NCI-H1694 (cell line): ENCODE data around the gene MAN2C1.
A peak's percentile ranks its signal among the peaks of the same experiment; 100 is the strongest.
"Not testable (repeated sequence)": the region's sequence is repeated elsewhere in the genome, so short reads cannot be mapped to it uniquely, and the experiment has no call there.

Experiments used
- DNase-seq: peaks from one replicate; lab custom pipeline; 2025; lab: John Stamatoyannopoulos, UW

The MAN2C1 gene

DNA sequence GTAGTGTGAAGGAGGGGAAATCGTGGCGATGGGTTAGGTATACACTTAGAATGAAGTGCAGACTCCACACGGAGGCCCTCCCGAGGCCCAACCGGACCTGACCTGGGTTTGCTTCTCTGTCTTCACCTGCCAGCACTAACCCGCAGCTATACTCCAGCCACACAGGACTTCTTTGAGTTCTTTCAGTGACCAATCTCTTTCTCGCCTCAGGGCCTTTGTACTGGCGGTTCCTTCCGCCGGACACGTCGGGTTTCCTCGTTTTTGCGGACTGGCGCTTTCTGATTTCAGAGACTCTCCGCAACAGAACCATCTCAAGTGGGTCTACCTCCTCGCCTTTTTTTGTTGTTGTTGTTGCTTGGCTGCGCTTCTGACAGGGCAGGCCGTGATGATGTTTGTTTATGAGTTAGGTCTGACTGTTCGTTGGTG is 21.6 kb downstream of the MAN2C1 start, which contains the start of gene NEIL1:
NEIL1 (plus strand) TSS at position 244 of the 426 bp plus-strand sequence. CDS start 1,867 bp downstream, outside the sequence.
- no peak for DNase-seq

GRCh38 chr15:75343953-75344352 is 24.5 kb downstream of the MAN2C1 start:
- DNase-seq = not testable (repeated sequence)

- DNase-seq = no peak
These were observed 26.2 kb downstream of the MAN2C1 start for GRCh38 chr15:75342221-75342620.

DNA sequence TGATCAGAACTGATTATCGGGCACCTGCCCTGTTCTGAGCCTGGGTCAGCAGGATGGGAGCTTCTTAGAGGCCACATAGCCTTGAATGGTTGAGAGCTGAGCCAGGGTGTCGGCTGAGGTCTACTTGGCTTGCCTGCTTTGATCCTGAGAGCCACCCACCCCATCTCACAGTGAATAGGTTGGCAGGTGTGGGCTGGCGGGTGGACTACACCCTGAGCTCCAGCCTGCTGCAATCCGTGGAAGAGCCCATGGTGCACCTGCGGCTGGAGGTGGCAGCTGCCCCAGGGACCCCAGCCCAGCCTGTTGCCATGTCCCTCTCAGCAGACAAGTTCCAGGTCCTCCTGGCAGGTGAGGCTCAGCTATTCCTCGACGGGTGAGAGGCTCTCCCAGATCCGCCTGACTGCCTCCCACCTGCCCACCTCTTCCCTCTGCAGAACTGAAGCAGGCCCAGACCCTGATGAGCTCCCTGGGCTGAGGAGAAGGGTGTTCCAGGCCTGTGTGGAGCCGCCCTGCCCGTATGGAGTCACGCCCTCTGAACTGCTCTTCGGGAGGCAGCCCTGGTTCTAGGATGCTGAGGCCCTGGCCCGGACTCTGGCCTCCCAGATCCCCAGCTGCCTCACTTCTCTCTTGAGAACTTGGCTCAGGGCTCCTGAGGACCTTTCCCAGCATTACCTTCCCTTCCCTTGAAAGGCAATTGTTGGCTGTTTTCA is 28.7 kb downstream of the MAN2C1 start:
- DNase-seq = no peak

DNA sequence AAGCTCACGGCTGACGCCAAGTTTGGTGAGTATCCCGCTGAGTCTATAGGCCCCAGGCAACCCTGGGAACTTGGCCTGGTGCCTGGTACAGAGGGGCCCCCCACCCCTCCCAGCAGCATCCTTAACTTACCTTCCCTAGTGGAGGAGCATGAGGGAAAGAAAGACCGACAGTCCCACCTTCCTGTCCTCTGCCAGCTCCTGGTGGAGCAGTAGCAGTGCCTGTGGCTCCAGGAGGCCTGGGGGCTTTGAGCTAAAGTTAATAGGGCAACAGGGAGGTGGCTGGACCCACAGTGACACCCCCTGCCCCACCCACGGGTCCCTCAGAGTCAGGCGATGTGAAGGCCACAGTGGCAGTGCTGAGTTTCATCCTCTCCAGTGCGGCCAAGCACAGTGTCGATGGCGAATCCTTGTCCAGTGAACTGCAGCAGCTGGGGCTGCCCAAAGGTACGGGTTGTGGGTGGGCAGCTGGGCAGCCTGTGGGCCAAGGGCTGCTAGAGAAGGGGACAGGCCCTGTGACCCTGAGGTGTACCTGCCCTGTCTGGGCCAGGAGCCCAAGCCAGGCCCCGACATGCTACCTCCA is 29.7 kb downstream of the MAN2C1 start:
- no peak for DNase-seq

GRCh38 chr15:75335705-75336355 is 32.6 kb downstream of the MAN2C1 start, which contains the start of gene COMMD4:
Gene COMMD4 (plus strand): TSS chr15:75336063. CDS start chr15:75336090, 27 bp downstream.
- peak; percentile 80 for DNase-seq

- no peak for DNase-seq
These were observed 33.1 kb downstream of the MAN2C1 start for GRCh38 chr15:75335313-75335704.

- not testable (repeated sequence) for DNase-seq
These were observed 34.6 kb downstream of the MAN2C1 start for GRCh38 chr15:75333654-75334419.

- DNase-seq = not testable (repeated sequence)
These were observed 36.3 kb downstream of the MAN2C1 start for GRCh38 chr15:75332093-75332492.

DNA sequence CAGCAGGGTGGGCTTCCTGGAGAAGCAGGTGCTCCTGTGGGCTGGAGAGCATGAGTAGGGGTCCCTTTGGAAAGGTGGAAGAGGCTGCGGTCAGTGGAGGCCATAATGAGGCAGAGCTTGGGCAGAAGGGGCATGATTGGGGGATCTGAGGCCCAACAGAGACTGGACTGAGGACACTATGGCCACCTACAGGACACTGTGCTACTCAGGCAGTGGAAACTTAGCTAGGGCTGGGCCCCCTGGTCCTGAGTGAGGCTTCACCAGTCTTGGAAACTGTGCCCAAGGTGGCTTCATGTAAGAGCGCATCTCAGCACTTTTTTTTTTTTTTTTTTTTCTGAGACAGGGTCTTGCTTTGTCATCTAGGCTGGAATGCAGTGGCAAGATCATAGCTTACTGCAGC is 38.8 kb downstream of the MAN2C1 start:
- DNase-seq = no peak

DNA sequence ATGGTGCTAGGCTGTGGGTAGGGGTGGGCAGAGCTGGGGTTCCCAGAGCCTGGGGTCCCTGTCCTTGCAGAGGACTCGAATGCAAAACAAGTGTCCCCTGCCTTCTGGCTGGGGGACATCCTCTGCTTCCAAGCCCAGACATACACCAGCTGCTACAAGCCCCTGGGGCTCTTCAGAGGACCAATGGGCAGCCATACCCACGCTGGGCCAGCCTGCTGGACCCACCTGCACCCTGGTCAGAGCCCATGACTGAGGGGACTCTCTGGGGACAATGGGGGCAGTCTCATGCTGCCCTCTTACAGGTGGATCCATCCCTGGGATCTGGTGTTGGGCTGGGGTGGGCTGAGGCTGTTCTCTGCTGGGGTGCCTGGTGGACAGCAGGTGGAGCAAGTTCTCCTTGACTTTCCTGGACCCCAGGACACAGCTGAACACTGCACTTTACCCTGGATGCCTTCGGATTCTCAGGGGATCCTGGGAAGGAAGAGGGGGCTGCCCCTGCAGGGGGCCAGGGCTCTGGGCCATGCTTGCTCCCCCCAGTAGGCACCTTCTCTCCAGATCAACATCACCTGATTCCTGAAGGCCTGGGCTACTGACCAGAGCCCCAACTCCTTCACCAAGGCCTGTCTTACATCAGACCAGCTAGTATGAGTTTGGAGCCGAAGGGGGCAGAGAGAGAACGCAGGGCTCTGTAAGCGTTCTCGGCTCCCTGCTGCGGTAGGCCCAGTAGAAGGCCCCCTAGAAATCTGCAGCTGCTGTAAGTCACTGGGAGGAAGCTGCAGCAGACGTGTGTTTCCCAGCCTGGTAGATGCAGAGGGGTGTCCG is 39.7 kb downstream of the MAN2C1 start:
- DNase-seq = no peak

- DNase-seq = no peak
These were observed 40.9 kb downstream of the MAN2C1 start for GRCh38 chr15:75327491-75327890.

DNA sequence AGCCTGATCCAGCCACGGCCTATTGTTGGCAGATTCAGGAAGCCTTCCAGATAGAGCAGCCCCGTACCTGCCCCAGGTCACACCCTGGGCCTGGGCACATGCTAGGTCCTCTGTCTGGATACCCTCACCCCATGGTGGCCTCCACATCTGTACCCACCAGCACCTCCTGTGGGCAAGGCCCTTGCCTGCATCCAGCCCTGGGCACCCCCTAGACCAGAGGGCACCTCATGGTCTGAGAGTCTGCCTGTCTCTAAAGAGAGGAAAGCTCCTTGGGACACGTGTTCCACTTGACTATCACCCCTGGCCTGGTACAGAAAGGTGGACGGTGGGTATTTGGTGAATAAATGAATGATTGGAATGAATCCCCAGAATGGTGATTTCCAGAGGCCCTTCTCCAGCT is 41.4 kb downstream of the MAN2C1 start:
- DNase-seq = no peak

GRCh38 chr15:75325922-75326321 is 42.5 kb downstream of the MAN2C1 start:
- DNase-seq = no peak

DNA sequence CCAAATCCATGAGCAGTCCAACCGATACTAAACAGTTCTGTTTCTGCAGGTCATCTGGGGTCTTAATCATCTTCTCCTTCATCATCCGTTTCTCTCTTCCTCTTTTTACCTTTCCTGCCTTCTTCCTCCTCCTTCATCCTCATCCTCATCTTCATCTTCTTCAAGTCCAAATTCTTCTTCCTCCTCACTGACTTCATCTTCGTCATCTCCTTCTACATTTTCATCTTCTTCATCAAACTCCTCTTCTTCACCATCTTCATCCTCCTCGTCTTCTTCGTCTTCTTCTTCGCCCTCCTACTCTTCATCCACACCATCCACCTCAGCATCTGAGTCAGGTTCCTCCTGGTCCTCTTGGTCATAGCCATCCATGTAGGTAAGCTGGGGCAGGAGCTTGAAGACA is 46.7 kb downstream of the MAN2C1 start:
- DNase-seq = no peak

DNA sequence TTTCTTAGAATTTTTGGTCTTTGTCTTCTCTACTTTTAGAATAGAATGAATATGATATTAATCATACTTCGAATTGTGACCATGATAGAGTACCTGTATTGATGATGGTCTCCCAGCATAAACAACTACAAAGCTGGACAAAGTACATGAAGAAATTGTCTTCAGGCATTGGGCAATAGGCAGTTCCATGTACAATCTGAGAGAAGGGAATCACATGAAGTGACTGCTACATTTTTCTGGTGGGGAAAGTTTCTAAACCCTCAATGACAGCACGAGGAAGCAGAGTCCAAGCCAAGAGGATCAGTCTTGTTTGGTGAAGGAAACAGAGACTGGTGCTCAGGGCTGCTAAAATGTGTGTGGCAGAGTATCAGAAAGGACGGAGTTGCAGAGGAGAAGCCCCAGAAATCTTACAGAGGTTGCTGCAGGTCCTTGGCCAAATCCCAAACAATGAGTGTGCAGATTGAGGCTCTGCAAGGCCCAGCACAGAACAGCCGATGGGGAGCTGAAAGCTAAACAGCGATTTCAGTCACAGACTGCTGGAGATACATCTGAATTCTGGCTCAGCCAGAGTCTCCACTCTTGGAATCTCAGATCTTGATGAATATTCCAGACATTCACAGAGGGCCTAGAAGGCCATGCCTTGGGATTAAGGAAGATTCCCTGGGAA is 49.0 kb downstream of the MAN2C1 start:
- not testable (repeated sequence) for DNase-seq

GRCh38 chr15:75314552-75315290 is 53.7 kb downstream of the MAN2C1 start:
- DNase-seq = no peak

DNA sequence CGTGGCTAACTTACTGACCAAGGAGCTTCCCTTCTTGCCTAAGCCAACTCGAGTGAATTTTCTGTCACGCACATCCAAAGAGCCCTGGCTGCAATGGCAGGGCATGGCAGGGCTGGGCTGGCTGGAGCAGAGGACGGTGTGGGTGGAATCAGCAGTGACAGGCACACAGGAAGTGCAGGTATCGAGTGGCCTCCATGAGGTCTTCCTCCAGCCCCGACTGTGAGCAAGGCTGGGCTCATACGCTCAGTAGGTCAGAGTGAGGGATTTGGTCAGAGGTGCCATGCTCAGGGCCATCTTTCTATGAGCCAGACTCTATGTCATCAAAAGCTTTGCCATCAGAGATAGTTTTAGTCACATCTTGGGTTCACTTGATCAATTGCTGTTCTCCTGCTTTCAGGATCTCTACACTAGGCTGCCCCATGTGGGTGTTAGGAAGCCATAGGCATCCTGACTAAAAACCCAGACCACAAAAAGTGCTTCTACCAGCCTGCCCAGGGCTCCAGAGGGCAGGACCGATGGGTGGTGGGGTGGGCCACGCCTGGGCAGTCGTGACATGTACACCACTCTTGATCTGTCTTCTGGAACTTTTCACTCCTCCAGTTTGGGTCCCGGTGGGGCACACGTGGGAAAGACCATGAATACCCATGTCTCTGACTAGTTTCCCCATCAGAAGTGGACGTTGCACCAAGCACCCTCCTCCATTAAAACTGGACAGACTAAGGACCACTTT is 55.1 kb downstream of the MAN2C1 start:
- no peak for DNase-seq

DNA sequence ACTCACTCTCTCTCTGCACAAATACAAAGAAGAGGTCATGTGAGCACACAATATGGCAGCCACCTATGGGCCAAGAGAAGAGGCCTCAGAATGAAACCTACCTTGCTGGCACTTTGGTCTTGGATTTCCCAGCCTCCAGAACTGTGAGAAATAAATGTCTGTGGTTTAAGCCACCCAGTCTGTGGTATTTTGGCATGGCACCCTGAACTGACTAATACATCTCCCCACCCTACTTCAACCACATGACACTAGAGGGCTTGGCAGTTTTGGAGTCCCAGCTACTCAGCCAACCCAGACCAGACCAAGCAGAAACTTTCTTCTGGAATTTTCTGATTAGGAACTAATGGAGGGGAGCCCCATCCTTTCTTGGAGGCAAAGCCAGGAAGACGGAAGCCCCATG is 55.9 kb downstream of the MAN2C1 start:
- not testable (repeated sequence) for DNase-seq
